Pancreas (tissue), 10 donors: ENCODE measurements around the gene BBS1. TPM values are rescaled to one million over a fixed set of nuclear protein-coding genes. Genes with fewer than 3 reads are reported as not detected.

Experiments used
- ATAC-seq, 4 donors: fragments of 200-7000 bp; cut with Tn5 transposase; one replicate each; pipeline versions ENCODE4 v1.8.0 to v1.9.1; 2020; ENCODE audit warnings: mild to moderate bottlenecking in 4 of 4, moderate library complexity in 4 of 4
- DNase-seq, 6 donors: peaks; one replicate each; pipeline ENCODE4 v3.0.0-alpha.2; 2020
- FAIRE-seq: peaks from 2 replicates; lab custom pipeline; 2012; peaks lifted over from hg19 to GRCh38; lab: Jason Lieb, UNC
- H3K27ac ChIP-seq, 4 donors: fragments of 200-600 bp; sonication (generic); 1 replicate in 3 of 4; 2 replicates in 1 of 4; pipeline versions ENCODE4 v1.5.0 to v1.8.0; 2020
- H3K27me3 ChIP-seq, 4 donors: fragments of 200-600 bp; one replicate each; pipeline ENCODE4 v1.8.0; 2021
- H3K36me3 ChIP-seq, 3 donors: fragments of 200-600 bp; sonication (generic) in 1 of 3; one replicate each; pipeline versions ENCODE4 v1.5.0 to v1.8.0; 2020 to 2021
- H3K4me1 ChIP-seq, 3 donors: fragments of 200-600 bp; one replicate each; pipeline ENCODE4 v1.8.0; 2021
- H3K4me3 ChIP-seq, 4 donors: fragments of 200-600 bp; sonication (generic) in 2 of 4; one replicate each; pipeline versions ENCODE4 v1.5.0 to v1.8.0; 2020 to 2021
- H3K9me3 ChIP-seq, 4 donors: fragments of 200-600 bp; one replicate each; pipeline ENCODE4 v1.8.0; 2021
- CTCF ChIP-seq, 4 donors: fragments of 200-600 bp; sonication (generic) in 3 of 4; IDR thresholded peaks; one replicate each; pipeline versions ENCODE4 v1.5.0 to v1.8.0; 2021; ENCODE audit warnings: antibody characterized with exemption in 4 of 4
- WGBS, 2 donors: extraction: QIAGEN DNeasy Blood & Tissue Kit; methylation state at CpG; one replicate each; pipeline ENCODE4 v1.1.7; 2013; 5-methylcytosine and 5-hydroxymethylcytosine counted together
- intact Hi-C, 3 donors: fragments of 100-400 bp; cut with DNase I; formaldehyde crosslinking; loops; one replicate each; pipeline versions ENCODE4 v1.11.1 to v1.14.2; 2022
- polyA plus RNA-seq, 2 donors: library from polyadenylated mRNA; stranded (reverse); fragments of 200-250 nt; gene quantifications; one replicate each; pipeline ENCODE4 v1.2.3, GENCODE V29; 2013
- total RNA-seq, 6 donors: library from RNA; stranded (reverse); fragmentation: NEBNext Ultra II Directional in 4 of 6; extraction: Animal tissue kit (Norgen Biotek cat#: 25700) in 4 of 6; gene quantifications; one replicate each; pipeline versions ENCODE4 v1.2.1 to v1.2.4, GENCODE V29; 2021 to 2023
- donor health status: healthy with polysubstance abuse.
- donor health status: DM: no; HTN: no; CAD: no; lungs with moderate emphysema.
- donor health status: DM: no; HTN: no; CAD: no.
- donor health status: control.
- donor health status: control.
- donor health status: Bipolar disorder and iron deficiency.
- donor health status: DM: yes; HTN: yes; CAD: no.
- donor health status: DM: no; HTN: no; CAD: no.
- donor health status: DM: no; HTN: no; CAD: no.
- donor health status: DM: yes; HTN: yes; CAD: no.

The BBS1 gene
- total and polyA plus RNA-seq, 8 donors, result 19.1 to 31.9 (median 22.1) TPM

DNA sequence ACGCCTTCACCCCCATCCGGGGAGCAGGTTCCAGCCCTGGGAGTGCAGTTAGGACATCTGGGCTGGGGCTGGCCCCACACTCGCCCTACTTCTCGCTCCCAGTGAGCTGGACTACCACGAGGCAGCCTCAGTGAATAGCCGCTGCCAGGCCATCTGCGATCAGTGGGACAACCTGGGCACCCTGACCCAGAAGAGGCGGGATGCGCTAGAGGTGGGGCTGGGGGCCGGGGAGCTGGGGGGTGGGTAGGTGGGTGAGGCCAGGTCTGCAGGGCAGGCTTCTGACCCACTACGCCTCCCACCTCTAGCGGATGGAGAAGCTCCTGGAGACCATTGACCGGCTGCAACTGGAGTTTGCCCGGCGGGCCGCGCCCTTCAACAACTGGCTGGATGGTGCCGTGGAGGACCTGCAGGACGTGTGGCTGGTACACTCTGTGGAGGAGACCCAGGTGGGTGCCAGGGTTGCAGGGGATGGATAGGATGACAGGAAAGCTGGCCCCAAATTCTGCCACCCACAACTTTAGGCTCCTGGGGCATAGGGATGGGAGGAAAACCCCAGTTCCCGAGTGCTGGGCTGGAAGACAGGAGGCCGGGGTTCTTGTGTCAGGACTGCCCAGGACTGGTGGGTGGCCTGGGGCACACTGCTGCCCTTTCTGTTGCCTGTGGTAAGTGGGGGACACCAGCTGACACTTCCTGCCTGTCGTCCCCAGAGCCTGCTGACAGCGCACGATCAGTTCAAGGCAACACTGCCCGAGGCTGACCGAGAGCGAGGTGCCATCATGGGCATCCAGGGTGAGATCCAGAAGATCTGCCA lies 49.6 kb downstream of the BBS1 start:
- WGBS, 2 donors, result 71 to 73% methylated on average over 26 to 27 of the region's 27 CpGs
- FAIRE-seq (no peak), ATAC-seq (peak in 1 of 4 donors; percentile 18), DNase-seq (peak in 1 of 6 donors; percentile 60)
- Histone ChIP-seq H3K27ac (no peak overlapping the region), H3K4me1 (peaks cover 0 to 5% (median 0%) of the 10 kb centered on the region in 3 donors), H3K27me3 (no peaks in the 10 kb centered on the region), H3K4me3 (no peak overlapping the region), H3K36me3 (no peaks in the 10 kb centered on the region), H3K9me3 (no peaks in the 10 kb centered on the region)
- no peak for TF ChIP-seq CTCF (IDR thresholded peaks at IDR 0.05)
- intact Hi-C loops, result no loop called here

GRCh38 chr11:66561178-66561974 lies 50.9 kb downstream of the BBS1 start:
- Histone ChIP-seq H3K4me3 (no peak overlapping the region), H3K9me3 (no peaks in the 10 kb centered on the region), H3K27ac (no peak overlapping the region), H3K27me3 (no peaks in the 10 kb centered on the region), H3K36me3 (no peaks in the 10 kb centered on the region), H3K4me1 (peaks cover 0 to 5% (median 0%) of the 10 kb centered on the region in 3 donors)
- 70 to 76% methylated on average over 14 of the region's 14 CpGs for WGBS, 2 donors
- no peak for TF ChIP-seq CTCF (IDR thresholded peaks at IDR 0.05)
- intact Hi-C loops, result no loop called here
- FAIRE-seq (no peak), ATAC-seq (no peak), DNase-seq (peak in 1 of 6 donors; percentile 59)

GRCh38 chr11:66561975-66562248 lies 51.5 kb downstream of the BBS1 start:
- WGBS, 2 donors, result 83 to 92% methylated on average over 9 of the region's 9 CpGs
- no peak for TF ChIP-seq CTCF (IDR thresholded peaks at IDR 0.05)
- FAIRE-seq, result no peak
- Histone ChIP-seq H3K9me3 (no peaks in the 10 kb centered on the region), H3K4me1 (peaks cover 0 to 5% (median 0%) of the 10 kb centered on the region in 3 donors), H3K27ac (no peak overlapping the region), H3K36me3 (no peaks in the 10 kb centered on the region), H3K27me3 (no peaks in the 10 kb centered on the region), H3K4me3 (no peak overlapping the region)
- DNase-seq, result no peak
- intact Hi-C loops, result no loop called here
- no peak for ATAC-seq

GRCh38 chr11:66562275-66562674 lies 51.8 kb downstream of the BBS1 start:
- Histone ChIP-seq H3K4me1 (peaks cover 0 to 5% (median 0%) of the 10 kb centered on the region in 3 donors), H3K9me3 (no peaks in the 10 kb centered on the region), H3K27ac (no peak overlapping the region), H3K27me3 (no peaks in the 10 kb centered on the region), H3K36me3 (no peaks in the 10 kb centered on the region), H3K4me3 (no peak overlapping the region)
- intact Hi-C loops, result no loop called here
- TF ChIP-seq CTCF (IDR thresholded peaks at IDR 0.05), result no peak
- DNase-seq (no peak), ATAC-seq (no peak), FAIRE-seq (no peak)
- WGBS, 2 donors, result 61 to 79% methylated on average over 2 of the region's 2 CpGs
